ENCODE measurements around the gene DOK1. TPM values are rescaled to one million over a fixed set of nuclear protein-coding genes. Genes with fewer than 3 reads are reported as not detected.

The DOK1 gene
- total and polyA plus RNA-seq, 8 donors, result 8.7 to 35.2 (median 10.5) TPM

- peaks cover 11 to 35% of the 10 kb centered on the region in 2 donors for H3K4me1 ChIP-seq
- H3K9me3 ChIP-seq, result no peaks in the 10 kb centered on the region
- no peak overlapping the region for H3K27ac ChIP-seq
- no peaks in the 10 kb centered on the region for H3K36me3 ChIP-seq
- peaks cover 81 to 98% of the 10 kb centered on the region in 2 donors for H3K27me3 ChIP-seq
- intact Hi-C loops (cut with DNase I), result no loop called here
- DNase-seq, result no peak
- TF ChIP-seq, protein P1, sequence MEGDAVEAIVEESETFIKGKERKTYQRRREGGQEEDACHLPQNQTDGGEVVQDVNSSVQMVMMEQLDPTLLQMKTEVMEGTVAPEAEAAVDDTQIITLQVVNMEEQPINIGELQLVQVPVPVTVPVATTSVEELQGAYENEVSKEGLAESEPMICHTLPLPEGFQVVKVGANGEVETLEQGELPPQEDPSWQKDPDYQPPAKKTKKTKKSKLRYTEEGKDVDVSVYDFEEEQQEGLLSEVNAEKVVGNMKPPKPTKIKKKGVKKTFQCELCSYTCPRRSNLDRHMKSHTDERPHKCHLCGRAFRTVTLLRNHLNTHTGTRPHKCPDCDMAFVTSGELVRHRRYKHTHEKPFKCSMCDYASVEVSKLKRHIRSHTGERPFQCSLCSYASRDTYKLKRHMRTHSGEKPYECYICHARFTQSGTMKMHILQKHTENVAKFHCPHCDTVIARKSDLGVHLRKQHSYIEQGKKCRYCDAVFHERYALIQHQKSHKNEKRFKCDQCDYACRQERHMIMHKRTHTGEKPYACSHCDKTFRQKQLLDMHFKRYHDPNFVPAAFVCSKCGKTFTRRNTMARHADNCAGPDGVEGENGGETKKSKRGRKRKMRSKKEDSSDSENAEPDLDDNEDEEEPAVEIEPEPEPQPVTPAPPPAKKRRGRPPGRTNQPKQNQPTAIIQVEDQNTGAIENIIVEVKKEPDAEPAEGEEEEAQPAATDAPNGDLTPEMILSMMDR (IDR thresholded peaks at IDR 0.05), result no peak
- peak overlapping the region in 1 of 2 donors; percentile 43 for H3K4me3 ChIP-seq
- ATAC-seq, result no peak
Measured at GRCh38 chr2:74516650-74517049, 37.9 kb upstream of the DOK1 start.

DNA sequence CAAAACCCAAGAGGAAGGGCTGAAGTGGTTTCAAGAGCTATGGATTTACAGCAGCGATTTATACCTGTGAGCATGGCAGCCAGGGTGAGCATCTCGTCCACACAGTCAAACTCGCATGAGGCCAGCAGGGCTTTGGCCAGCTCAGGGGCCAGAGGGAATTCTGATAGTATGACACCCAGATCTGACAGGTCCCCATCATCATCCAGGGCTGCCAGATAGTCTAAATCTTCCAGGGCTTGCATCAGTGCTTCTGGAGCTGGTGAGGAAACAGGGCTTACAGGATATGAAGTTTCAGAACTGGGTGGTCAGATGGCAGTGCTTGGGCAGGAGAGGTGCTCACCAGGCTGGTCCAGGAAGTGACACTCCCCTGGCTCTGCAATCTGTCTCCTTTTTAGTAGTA lies 32.0 kb upstream of the DOK1 start:
- intact Hi-C loops (cut with DNase I), result no loop called here
- TF ChIP-seq, protein P1 (IDR thresholded peaks at IDR 0.05), result no peak
- Histone ChIP-seq H3K4me1 (no peaks in the 10 kb centered on the region), H3K27me3 (peaks cover 23 to 40% of the 10 kb centered on the region in 2 donors), H3K4me3 (no peak overlapping the region), H3K9me3 (no peaks in the 10 kb centered on the region), H3K36me3 (peaks cover 0 to 23% of the 10 kb centered on the region in 2 donors), H3K27ac (no peak overlapping the region)
- ATAC-seq, result no peak
- no peak for DNase-seq

GRCh38 chr2:74524005-74524404 lies 30.5 kb upstream of the DOK1 start:
- H3K9me3 ChIP-seq, result no peaks in the 10 kb centered on the region
- DNase-seq (no peak), ATAC-seq (no peak)
- H3K27ac ChIP-seq, result no peak overlapping the region
- intact Hi-C loops (cut with DNase I), result no loop called here
- H3K27me3 ChIP-seq, result peaks cover 8 to 25% of the 10 kb centered on the region in 2 donors
- H3K36me3 ChIP-seq, result peaks cover 0 to 25% of the 10 kb centered on the region in 2 donors
- H3K4me3 ChIP-seq, result no peak overlapping the region
- H3K4me1 ChIP-seq, result peaks cover 8 to 15% of the 10 kb centered on the region in 2 donors
- TF ChIP-seq, protein P1 (IDR thresholded peaks at IDR 0.05), result no peak

DNA sequence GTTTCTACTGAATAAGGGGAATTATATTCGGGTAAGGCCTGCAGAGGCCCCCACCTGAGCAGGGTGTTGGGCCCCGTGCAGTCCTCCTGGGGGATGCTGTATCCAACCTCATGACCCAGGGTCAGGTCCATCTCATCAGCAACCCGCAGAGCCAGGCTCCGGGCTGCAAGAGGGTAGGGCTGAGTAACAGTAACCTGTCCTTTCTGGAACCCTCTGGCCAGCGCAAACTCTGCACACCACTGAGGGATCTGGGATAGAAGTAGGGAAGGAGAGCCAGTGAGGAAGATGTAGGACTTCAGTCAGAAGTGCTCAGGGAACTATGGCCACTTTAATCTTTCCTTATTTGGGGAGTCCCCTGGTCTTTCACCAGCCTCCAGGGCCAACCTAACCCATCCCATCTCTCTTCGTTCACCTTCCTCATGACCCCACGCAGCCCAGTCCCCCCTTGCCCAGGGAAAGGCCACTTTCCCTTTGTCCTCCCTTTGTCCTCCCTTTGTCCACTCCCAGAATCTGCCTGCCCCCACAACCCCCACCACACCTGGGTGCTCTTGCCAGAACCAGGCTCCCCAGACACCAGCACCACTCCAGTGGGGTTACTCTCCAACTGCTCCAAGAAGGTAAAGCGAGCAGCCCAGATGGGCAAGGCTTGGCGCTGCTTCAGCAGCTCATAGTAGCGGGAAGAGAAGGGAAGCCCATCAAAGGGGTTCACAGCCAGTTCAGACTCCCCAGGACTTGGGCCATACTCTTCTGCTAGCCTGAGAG lies 29.4 kb upstream of the DOK1 start:
- Histone ChIP-seq H3K4me3 (no peak overlapping the region), H3K27ac (no peak overlapping the region), H3K36me3 (peaks cover 0 to 25% of the 10 kb centered on the region in 2 donors), H3K4me1 (peaks cover 8 to 16% of the 10 kb centered on the region in 2 donors), H3K27me3 (peaks cover 3 to 14% of the 10 kb centered on the region in 2 donors), H3K9me3 (no peaks in the 10 kb centered on the region)
- intact Hi-C loops (cut with DNase I), result no loop called here
- TF ChIP-seq, protein P1 (IDR thresholded peaks at IDR 0.05), result no peak
- ATAC-seq (no peak), DNase-seq (no peak)

DNA sequence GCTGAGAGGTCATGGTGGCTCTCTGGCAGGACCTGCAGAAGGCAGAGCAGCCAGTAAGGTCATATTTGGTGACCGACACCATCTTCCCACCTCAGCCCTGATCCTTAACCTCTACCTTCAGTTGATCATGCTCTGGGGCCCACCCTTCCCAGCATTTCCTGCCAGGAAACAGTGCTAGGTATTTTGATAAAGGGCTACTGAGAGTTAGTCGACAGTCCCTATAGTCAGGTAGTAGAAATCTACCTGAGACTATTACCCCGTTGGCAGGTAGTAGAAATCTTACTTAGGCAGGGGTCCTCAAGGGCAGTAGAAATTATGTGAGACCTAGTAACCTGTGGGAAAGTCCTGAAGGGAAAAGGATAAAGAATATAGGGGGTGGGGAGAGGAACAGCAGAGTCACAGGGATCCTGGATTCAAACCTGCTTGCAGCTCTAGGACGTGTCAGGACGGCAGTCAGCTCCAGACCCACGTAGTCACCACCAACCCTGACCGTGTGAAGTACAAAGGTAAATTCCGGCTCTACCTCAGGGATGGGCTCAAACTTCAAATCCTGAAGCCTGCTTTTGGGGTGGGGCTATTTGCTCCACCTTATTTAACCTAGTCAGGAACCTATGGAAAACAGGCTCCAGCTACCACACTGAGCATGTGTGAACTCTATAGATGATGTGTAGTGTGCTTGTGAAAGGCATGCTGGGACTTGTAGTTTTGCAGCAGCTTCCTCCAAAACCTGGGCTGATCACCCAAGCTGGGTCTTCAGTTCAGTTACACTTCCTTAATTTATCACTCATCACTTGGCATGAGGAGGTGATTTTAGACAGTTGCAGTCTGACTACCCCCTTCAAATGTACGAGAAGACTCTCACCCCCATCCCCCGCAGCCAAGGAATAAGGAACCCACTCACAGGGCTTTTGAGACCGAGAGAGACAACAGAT lies 28.5 kb upstream of the DOK1 start, which contains the start of gene DQX1:
Gene DQX1, minus strand, starts transcription at position 515 of the 932 bp plus-strand sequence. Its CDS starts 502 bp downstream, at position 13.
- no peak within 1 kb of the TSS for H3K27ac ChIP-seq
- DNase-seq, result peak in 1 of 4 donors; percentile 16

More for the DNA sequence above, 28.5 kb upstream of the DOK1 start, which contains the start of gene DQX1:
- TF ChIP-seq, protein P1 (IDR thresholded peaks at IDR 0.05), result no peak
- no peak for ATAC-seq
- H3K36me3 ChIP-seq, result peaks cover 0 to 25% of the 10 kb centered on the region in 2 donors
- no peak within 1 kb of the TSS for H3K4me3 ChIP-seq
- peaks cover 11 to 22% of the 10 kb centered on the region in 2 donors for H3K4me1 ChIP-seq
- no peaks in the 10 kb centered on the region for H3K9me3 ChIP-seq
- intact Hi-C loops (cut with DNase I), result no loop called here
- H3K27me3 ChIP-seq, result peaks cover 0 to 5% of the 10 kb centered on the region in 2 donors

All from left lung (tissue), 10 donors.